Measurements from ENCODE around the gene LIX1L. TPM values are rescaled to one million over a fixed set of nuclear protein-coding genes. Genes with fewer than 3 reads are reported as not detected.
A peak's percentile ranks its signal among the peaks of the same experiment; 100 is the strongest.

The LIX1L gene
- total RNA-seq, 4 donors from 2014 or later, result 37.1 to 108 (median 75.4) TPM

DNA sequence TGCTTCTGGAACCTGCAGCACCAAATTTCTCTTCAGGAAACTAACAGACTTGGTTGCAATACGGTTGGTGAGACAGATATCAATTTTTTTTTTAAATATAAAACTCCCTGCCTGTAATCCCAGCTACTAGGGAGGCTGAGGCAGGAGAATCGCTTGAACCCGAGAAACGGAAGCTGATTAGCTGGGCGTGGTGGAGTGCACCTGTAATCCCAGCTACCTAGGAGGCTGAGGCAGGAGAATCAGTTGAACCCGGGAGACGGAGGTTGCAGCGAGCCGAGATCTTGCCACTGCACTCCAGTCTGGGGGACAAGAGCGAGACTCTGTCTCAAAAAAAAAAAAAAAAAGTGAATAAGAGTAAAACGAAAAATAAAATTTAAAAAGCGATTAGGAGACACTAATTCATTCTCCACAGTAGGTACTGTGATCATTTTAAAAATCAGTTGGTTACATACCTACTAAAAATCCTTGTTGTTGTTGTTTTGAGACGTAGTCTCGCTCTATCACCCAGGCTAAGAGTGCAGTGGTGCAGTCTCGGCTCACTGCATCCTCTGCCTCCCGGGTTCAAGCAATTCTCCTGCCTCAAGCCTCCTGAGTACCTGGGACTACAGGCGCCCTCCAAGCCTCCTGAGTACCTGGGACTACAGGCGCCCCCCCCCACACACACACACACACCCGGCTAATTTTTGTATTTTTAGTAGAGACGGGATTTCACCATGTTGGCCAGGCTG lies 29.7 kb downstream of the LIX1L start:
- Histone ChIP-seq H3K4me1 (peaks cover 13 to 15% of the 10 kb centered on the region in 2 donors), H3K36me3 (peaks cover 4 to 37% of the 10 kb centered on the region in 2 donors), H3K9me3 (no peaks in the 10 kb centered on the region), H3K27me3 (no peaks in the 10 kb centered on the region), H3K27ac (peak overlapping the region; percentile 92 to 98 (median 94)), H3K4me3 (peak overlapping the region; percentile 64 to 94 (median 88))
- no peak for DNase-seq
- in situ Hi-C loops (cut with MboI; ENCODE audit: low sequenced_read_pairs in 4 of 4) (no loop called here), intact Hi-C loops (cut with DNase I; ENCODE audit: low total_unique reads) (loop anchor here (1.0 to 2.0 kb wide), 3 partner anchors 10 to 69 kb away; partner anchors contain the start of genes PEX11B and PIAS3)
- TF ChIP-seq CTCF (IDR thresholded peaks at IDR 0.05 in 4 of 5, conservative IDR thresholded peaks at IDR 0.05 in 1 of 5) (no peak), POLR2A (IDR thresholded peaks at IDR 0.05) (no peak)
- ATAC-seq, result no peak

- TF ChIP-seq POLR2A (IDR thresholded peaks at IDR 0.05) (peak; percentile 99), CTCF (IDR thresholded peaks at IDR 0.05 in 4 of 5, conservative IDR thresholded peaks at IDR 0.05 in 1 of 5) (peak; percentile 60 to 77 (median 73))
- Histone ChIP-seq H3K4me1 (peaks cover 13 to 16% of the 10 kb centered on the region in 2 donors), H3K4me3 (peak within 1 kb of the TSS; percentile 86 to 94 (median 91)), H3K36me3 (peaks cover 4 to 37% of the 10 kb centered on the region in 2 donors), H3K27ac (peak within 1 kb of the TSS; percentile 92 to 98 (median 94)), H3K27me3 (no peaks in the 10 kb centered on the region), H3K9me3 (no peaks in the 10 kb centered on the region)
- DNase-seq, result peak; percentile 97
- intact Hi-C loops (cut with DNase I; ENCODE audit: low total_unique reads) (loop anchor here (1.0 to 2.0 kb wide), 3 partner anchors 9 to 68 kb away; partner anchors contain the start of genes PEX11B and PIAS3), in situ Hi-C loops (cut with MboI; ENCODE audit: low sequenced_read_pairs in 4 of 4) (no loop called here)
- ATAC-seq, result peak; percentile 99 to 100
These were observed 30.5 kb downstream of the LIX1L start, which contains the start of gene RBM8A for GRCh38 chr1:145927063-145927886. Gene RBM8A, minus strand, starts transcription at chr1:145927484. Its CDS starts 58 bp downstream, at chr1:145927426.

DNA sequence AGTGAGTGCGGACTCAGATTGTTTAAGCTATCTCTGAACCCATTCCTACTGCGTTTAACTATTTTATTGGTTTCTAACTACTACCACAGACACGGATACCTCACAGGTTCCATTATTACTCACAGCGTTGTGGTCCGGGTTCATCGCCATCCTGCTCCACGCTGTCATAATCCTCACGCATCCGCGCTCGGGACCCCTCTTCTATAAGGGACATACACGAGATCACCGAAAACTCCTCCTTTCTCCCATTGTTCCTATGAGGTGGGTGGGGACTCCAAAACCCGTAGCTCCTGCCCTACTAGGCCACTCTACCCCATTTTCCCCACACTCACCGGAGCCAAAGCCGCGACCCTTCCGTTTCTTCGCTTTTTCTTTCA lies 31.1 kb downstream of the LIX1L start:
- intact Hi-C loops (cut with DNase I; ENCODE audit: low total_unique reads), result loop anchor here (1.0 to 2.0 kb wide), 3 partner anchors 8 to 68 kb away; partner anchors contain the start of genes PEX11B and PIAS3

More for the DNA sequence above, 31.1 kb downstream of the LIX1L start:
- ATAC-seq, result peak in 1 of 2 donors; percentile 1
- Histone ChIP-seq H3K4me1 (peaks cover 13 to 21% of the 10 kb centered on the region in 2 donors), H3K27ac (peak overlapping the region; percentile 92 to 98 (median 94)), H3K36me3 (peaks cover 4 to 34% of the 10 kb centered on the region in 2 donors), H3K27me3 (no peaks in the 10 kb centered on the region), H3K9me3 (no peaks in the 10 kb centered on the region), H3K4me3 (peak overlapping the region; percentile 86 to 94 (median 91))
- TF ChIP-seq POLR2A (IDR thresholded peaks at IDR 0.05), result no peak
- no peak for TF ChIP-seq CTCF (IDR thresholded peaks at IDR 0.05 in 4 of 5, conservative IDR thresholded peaks at IDR 0.05 in 1 of 5)
- no peak for DNase-seq
- in situ Hi-C loops (cut with MboI; ENCODE audit: low sequenced_read_pairs in 4 of 4), result no loop called here
